ENCODE data around the gene SLC9A2. TPM values are rescaled to one million over a fixed set of nuclear protein-coding genes. Genes with fewer than 3 reads are reported as not detected.

Gene SLC9A2
- total and polyA plus RNA-seq, 2 of the 13 experiments (the other 11 are each of a cell fraction or from before 2014, with no cell fraction given): 0.02 TPM; not detected in 1

DNA sequence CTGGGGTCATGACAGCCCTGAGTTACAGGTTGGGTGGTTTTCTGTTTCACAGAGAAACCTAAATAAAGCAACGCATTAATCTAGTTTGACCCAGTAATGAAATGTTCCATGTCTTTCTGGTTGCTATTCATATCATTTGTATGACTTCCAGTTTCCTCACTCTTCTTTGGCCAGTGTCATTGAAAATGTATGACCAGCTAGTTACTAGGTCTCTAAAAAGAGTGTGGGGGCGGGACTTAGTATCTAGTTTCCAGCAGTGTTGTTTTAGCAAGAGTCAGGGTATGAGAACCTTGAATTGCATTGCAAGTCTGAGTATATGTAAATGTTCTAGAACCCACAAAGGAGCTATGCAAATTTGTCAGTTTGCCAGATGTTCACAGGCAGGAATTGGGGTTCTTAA, 47.7 kb downstream of the SLC9A2 start:
- no peaks in the 10 kb centered on the region for H3K79me2 ChIP-seq (ENCODE audit: insufficient read depth, low read length)
- H4K20me1 ChIP-seq (ENCODE audit: insufficient read depth, low read length): no peaks in the 10 kb centered on the region
- WGBS (ENCODE audit: low lambda C conversion rate): 51% methylated on average over 2 of the region's 2 CpGs
- H3K27me3 ChIP-seq (ENCODE audit: control insufficient read depth in 1 of 2, insufficient read depth in 2 of 2, low read length in 2 of 2): peaks cover 0 to 14% of the 10 kb centered on the region in 2 experiments; a peak in 1 of 5 replicates
- H3K27ac ChIP-seq (ENCODE audit: extremely low read length, insufficient read depth, low read length): no peak overlapping the region
- DNase-seq (ENCODE audit: low spot score) (no peak), FAIRE-seq (no peak), ATAC-seq (no peak)
- no peak overlapping the region for H3K4me3 ChIP-seq (replicated peaks in 1 of 3; ENCODE audit: insufficient read depth in 1 of 3, low read depth in 2 of 3, low read length in 3 of 3)
- BruUV-seq (replicated peaks): no TSS peak
- TF ChIP-seq ZSCAN20 (CRISPR knock-in tag; IDR thresholded peaks at IDR 0.05; ENCODE audit: borderline replicate concordance) (no peak), PCBP2 (optimal IDR thresholded peaks at IDR 0.05; ENCODE audit: low read depth, low read length, poor library complexity, severe bottlenecking) (no peak), SRSF9 (IDR thresholded peaks at IDR 0.05; ENCODE audit: borderline replicate concordance, insufficient read depth, low read depth, low read length, poor library complexity, severe bottlenecking) (no peak), ZNF230 (CRISPR knock-in tag; IDR thresholded peaks at IDR 0.05) (no peak), ELF3 (CRISPR knock-in tag; IDR thresholded peaks at IDR 0.05) (no peak), ZNF44 (CRISPR knock-in tag; IDR thresholded peaks at IDR 0.05) (no peak), CBX1 (IDR thresholded peaks at IDR 0.05; ENCODE audit: low read depth) (no peak)
- TF ChIP-seq, protein P1, sequence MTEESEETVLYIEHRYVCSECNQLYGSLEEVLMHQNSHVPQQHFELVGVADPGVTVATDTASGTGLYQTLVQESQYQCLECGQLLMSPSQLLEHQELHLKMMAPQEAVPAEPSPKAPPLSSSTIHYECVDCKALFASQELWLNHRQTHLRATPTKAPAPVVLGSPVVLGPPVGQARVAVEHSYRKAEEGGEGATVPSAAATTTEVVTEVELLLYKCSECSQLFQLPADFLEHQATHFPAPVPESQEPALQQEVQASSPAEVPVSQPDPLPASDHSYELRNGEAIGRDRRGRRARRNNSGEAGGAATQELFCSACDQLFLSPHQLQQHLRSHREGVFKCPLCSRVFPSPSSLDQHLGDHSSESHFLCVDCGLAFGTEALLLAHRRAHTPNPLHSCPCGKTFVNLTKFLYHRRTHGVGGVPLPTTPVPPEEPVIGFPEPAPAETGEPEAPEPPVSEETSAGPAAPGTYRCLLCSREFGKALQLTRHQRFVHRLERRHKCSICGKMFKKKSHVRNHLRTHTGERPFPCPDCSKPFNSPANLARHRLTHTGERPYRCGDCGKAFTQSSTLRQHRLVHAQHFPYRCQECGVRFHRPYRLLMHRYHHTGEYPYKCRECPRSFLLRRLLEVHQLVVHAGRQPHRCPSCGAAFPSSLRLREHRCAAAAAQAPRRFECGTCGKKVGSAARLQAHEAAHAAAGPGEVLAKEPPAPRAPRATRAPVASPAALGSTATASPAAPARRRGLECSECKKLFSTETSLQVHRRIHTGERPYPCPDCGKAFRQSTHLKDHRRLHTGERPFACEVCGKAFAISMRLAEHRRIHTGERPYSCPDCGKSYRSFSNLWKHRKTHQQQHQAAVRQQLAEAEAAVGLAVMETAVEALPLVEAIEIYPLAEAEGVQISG (CRISPR knock-in tag; IDR thresholded peaks at IDR 0.05): no peak
- TF ChIP-seq, protein P2, sequence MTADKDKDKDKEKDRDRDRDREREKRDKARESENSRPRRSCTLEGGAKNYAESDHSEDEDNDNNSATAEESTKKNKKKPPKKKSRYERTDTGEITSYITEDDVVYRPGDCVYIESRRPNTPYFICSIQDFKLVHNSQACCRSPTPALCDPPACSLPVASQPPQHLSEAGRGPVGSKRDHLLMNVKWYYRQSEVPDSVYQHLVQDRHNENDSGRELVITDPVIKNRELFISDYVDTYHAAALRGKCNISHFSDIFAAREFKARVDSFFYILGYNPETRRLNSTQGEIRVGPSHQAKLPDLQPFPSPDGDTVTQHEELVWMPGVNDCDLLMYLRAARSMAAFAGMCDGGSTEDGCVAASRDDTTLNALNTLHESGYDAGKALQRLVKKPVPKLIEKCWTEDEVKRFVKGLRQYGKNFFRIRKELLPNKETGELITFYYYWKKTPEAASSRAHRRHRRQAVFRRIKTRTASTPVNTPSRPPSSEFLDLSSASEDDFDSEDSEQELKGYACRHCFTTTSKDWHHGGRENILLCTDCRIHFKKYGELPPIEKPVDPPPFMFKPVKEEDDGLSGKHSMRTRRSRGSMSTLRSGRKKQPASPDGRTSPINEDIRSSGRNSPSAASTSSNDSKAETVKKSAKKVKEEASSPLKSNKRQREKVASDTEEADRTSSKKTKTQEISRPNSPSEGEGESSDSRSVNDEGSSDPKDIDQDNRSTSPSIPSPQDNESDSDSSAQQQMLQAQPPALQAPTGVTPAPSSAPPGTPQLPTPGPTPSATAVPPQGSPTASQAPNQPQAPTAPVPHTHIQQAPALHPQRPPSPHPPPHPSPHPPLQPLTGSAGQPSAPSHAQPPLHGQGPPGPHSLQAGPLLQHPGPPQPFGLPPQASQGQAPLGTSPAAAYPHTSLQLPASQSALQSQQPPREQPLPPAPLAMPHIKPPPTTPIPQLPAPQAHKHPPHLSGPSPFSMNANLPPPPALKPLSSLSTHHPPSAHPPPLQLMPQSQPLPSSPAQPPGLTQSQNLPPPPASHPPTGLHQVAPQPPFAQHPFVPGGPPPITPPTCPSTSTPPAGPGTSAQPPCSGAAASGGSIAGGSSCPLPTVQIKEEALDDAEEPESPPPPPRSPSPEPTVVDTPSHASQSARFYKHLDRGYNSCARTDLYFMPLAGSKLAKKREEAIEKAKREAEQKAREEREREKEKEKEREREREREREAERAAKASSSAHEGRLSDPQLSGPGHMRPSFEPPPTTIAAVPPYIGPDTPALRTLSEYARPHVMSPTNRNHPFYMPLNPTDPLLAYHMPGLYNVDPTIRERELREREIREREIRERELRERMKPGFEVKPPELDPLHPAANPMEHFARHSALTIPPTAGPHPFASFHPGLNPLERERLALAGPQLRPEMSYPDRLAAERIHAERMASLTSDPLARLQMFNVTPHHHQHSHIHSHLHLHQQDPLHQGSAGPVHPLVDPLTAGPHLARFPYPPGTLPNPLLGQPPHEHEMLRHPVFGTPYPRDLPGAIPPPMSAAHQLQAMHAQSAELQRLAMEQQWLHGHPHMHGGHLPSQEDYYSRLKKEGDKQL (CRISPR knock-in tag; IDR thresholded peaks at IDR 0.05; ENCODE audit: low read depth): no peak
- H3K36me3 ChIP-seq (replicated peaks in 1 of 2; ENCODE audit: control insufficient read depth in 1 of 2, insufficient read depth in 2 of 2, low read length in 2 of 2): no peaks in the 10 kb centered on the region
- no peak overlapping the region for H3K9ac ChIP-seq (ENCODE audit: insufficient read depth, low read depth, low read length)
- in situ Hi-C loops (cut with HindIII; ENCODE audit: extremely low pct_ligation_motif_present, low pct_unique_long_range_greater_than_20kb) (no loop called here), intact Hi-C loops (cut with micrococcal nuclease; ENCODE audit: unreplicated experiment) (no loop called here)
- no peak overlapping the region for H2AFZ ChIP-seq (ENCODE audit: low read length)
- POLR2A ChIA-PET: no interaction called here
- H3K4me2 ChIP-seq (ENCODE audit: low read depth, low read length): no peak overlapping the region
- H3K4me1 ChIP-seq (ENCODE audit: insufficient read depth, low read length): no peaks in the 10 kb centered on the region
- H3K9me3 ChIP-seq (ENCODE audit: low read length): no peaks in the 10 kb centered on the region
- CTCF ChIA-PET (ENCODE audit: low intra/inter-chr PET ratio, low total read pairs): no interaction called here

Data from HepG2 (cell line).